ENCODE data around the gene PIP4P1. TPM values are rescaled to one million over a fixed set of nuclear protein-coding genes. Genes with fewer than 3 reads are reported as not detected.

Gene PIP4P1
- total RNA-seq = 19.9 and 21.6 TPM in 2 replicates

DNA sequence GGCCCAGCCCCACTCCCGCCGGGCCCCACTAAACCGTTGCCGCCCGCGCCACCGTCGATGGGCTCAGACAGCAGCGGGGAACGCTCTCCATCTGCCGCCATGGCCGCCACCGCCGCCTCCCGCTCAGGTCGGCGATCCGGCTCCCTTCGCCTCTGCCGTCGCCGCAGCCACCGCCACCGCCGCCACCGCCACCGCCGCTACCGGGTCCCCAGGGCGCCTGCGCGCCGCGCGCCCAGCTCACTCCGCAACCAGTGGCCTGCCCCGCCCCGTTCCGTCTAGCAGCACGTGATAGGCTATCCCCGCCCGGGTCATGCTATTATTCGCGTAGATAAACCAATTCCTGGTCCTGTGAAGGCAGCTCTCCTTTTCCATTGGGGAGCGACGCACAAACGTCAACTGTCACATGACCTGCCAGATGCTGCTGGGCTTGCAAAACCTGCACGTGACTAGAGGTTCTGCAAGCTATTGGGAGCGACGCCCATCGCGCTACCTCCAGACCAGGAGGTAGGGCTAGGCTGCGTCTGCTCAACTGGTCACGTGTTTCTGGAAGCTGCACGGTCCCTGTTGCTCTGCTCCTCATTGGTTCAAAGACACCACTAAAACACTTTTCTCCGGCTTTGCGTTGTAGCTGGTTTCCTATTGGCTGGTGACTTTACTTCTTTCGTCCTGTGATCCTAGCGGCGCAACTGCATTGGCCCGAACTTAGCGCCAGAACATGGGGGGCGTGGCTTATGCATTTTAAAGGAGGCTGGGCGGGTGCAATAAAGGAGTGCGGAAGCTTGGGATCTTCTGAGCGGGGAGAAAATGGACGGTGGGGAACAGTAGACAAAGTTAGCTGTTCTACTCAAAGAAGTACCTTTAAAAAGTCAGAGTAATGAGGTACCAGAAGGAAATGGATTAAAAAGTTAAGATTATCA, at the start of gene PIP4P1:
TSS of gene PIP4P1 (minus strand) at position 210 of the 917 bp plus-strand sequence. CDS start at position 101, 109 bp downstream.

DNA sequence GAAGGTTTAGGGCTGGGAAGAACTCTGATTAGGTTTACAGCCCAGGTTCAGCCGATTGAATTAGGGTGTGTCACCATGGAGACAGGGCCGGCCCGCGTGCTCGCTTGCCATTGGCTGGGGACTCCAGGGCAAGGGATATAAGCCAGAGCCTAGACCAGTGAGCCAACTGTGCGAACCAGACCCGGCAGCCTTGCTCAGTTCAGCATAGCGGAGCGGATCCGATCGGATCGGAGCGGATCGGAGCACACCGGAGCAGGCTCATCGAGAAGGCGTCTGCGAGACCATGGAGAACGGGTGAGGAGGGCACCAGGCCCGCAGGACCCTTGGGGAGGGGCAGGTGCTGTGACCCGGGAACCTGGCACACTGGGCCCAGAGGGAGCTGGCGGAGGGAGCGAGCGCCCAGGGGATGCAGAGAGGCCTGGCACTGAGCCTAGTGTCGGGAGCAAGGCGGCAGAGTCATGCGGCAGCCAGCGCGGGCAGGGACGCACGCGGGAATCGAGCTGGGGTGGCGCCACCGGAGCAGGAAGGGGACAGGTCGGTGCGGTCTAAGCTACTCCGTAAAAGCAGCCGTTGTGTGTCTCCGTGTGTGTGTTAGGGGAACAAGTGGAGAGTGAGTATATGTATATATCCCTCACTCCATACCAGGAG, 8.1 kb upstream of the PIP4P1 start, which contains the start of gene PNP:
TSS of gene PNP (plus strand) at position 165 of the 648 bp plus-strand sequence. CDS start at position 284, 119 bp downstream.

DNA sequence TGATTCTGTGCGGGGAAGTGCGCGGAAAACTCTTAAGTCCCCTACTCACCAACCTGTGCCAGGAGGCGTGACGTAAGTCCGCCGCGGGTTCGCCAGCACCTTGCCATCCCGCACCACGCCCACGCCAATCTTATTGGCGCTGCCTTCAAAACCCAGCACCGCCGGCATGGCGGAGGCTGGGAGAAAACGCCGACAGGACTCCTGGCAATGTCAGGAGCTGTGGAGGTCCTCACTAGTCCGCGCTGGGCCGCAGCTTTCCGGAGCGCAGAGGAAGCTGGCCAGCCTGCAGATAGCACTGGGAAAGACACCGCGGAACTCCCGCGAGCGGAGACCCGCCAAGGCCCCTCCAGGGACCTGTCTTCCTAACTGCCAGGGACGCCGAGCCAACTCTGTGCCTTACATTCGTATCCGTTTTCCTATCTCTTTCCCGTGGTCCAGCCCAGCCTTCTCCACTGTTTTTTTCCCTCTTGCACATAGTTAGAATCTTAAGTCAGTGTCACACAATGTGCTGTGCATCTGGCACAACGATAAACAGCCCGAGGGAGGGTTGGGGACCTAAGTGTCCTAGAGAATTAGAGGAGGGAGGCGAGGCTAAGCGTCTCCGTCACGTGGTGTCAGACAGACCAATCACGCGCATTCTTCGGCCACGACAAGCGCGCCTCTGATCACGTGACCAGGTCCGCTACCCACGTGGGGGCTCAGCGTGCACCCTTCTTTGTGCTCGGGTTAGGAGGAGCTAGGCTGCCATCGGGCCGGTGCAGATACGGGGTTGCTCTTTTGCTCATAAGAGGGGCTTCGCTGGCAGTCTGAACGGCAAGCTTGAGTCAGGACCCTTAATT, 6.5 kb downstream of the PIP4P1 start, which contains the start of the genes APEX1 and OSGEP:
TSS of gene APEX1 (plus strand) at position 711 of the 839 bp plus-strand sequence. CDS start 420 bp downstream, outside the sequence.
TSS of gene OSGEP (minus strand) at position 297 of the 839 bp plus-strand sequence. CDS start at position 168, 129 bp downstream.

DNA sequence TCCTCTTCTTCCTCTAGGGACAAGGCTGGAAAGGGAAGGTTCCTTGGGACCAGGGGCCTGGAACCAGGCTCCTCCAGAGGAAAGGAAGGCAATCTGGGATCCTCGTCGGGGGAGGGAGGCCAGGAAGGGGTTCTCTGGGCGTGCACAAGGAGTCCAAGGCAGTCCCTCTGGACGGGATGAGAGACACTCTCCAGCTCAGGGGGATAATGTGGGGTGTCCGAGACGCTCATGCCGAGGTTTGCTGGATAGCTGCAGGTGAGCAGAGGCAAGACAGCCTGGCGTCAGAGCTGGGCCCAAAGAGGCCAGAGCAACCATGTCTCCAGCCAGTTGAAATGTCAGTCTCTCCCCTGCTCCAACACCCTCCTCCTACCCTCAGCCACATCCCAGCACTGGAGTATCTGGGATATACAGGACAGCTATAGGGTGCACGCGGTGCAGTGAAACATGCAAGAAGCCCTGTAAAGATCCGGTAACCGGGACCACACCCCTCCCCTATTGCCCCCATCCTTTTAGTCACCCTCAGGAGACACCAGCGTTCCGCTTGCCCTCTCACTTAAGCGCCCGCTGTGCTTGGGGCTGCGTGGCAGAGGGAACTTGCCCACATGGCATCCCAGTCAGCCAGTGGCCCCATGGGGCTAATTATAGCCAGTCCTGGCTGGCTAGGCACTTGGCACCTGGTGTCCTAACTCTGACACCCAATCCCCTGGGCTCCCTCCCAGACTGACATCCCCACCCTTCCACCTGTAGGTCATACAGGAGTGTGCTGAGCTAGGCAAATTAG, 25.5 kb downstream of the PIP4P1 start, which contains the start of gene KLHL33:
TSS of gene KLHL33 (minus strand) at position 585 of the 781 bp plus-strand sequence. CDS start at position 230, 355 bp downstream.

DNA sequence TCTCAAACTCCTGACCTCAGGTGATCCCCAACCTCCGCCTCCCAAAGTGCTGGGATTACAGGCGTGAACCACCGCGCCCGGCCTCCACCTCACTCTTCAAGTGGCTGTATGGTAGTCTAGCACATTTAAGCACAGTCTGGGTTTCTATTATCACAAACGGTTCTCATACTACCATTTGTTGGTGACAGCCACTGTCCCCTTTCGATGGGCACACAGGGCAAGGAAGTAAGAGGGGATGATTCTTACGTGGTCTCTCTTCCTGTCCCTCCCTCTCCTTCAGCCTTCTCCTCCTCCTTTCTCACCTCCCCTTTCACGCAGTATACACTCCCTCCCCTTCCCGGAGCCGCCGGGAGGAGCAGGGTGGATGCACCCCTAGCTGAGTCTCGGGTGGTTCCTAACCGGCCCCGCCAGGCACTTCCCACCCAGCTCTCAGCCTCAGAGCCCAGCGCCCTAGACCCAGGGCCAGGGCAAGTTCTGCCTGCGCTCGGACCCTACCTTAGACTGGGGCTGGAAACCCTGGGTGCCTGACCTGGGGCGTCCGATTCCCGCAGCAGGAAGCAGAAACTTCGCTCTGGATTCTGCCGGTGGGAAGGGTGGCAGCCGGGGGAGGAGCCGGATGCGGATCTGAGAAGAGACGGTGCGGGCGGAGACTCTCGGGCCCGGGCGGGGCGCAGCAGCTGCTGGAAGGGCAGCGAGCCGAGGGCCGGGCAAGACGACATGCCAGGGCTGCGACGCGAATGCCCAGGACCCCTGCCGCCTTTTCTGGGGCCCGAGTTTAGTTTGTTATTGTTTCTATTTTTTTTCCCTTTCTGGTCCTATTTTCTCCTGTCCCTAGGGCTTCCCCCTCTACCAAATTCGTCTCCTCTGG, 48.1 kb downstream of the PIP4P1 start, which contains the start of gene TEP1:
TSS of gene TEP1 (minus strand) at position 626 of the 868 bp plus-strand sequence. CDS start 5,062 bp downstream, outside the sequence.

Small RNAs within 50 kb of the gene (small RNA-seq; reads per million reads assigned to genes)
- gene RNA5SP382 = 5.4 reads per million, percentile 91 among the genes with 10 or more reads in this experiment

Other genes with a start within 250 kb of the PIP4P1 start
- gene OR11H6, start 237.7 kb downstream of the PIP4P1 start, total RNA-seq = not detected in 2 replicates
- not detected in 2 replicates for gene OR11H7, start 232.5 kb downstream of the PIP4P1 start, total RNA-seq
- not detected in 2 replicates for gene OR11H4, start 222.1 kb downstream of the PIP4P1 start, total RNA-seq
- 15.7 and 17.6 TPM in 2 replicates for gene TTC5, start 155.5 kb downstream of the PIP4P1 start, total RNA-seq
- 40.1 and 40.6 TPM in 2 replicates for gene CCNB1IP1, start 128.2 kb downstream of the PIP4P1 start, total RNA-seq
- gene PARP2, start 117.8 kb downstream of the PIP4P1 start, total RNA-seq = 7.3 and 11.2 TPM in 2 replicates
- gene TEP1, start 47.9 kb downstream of the PIP4P1 start, total RNA-seq = 25.0 and 27.2 TPM in 2 replicates
- gene KLHL33, start 25.3 kb downstream of the PIP4P1 start, total RNA-seq = 0.13 and 0.22 TPM in 2 replicates
- 39.3 and 45.1 TPM in 2 replicates for gene OSGEP, start 6.6 kb downstream of the PIP4P1 start, total RNA-seq
- 58.0 and 73.2 TPM in 2 replicates for gene APEX1, start 6.2 kb downstream of the PIP4P1 start, total RNA-seq
- 30.3 and 38.5 TPM in 2 replicates for gene PNP, start 8.0 kb upstream of the PIP4P1 start, total RNA-seq
- gene RNASE10, start 44.1 kb upstream of the PIP4P1 start, total RNA-seq = not detected in 2 replicates
- gene RNASE9, start 99.6 kb upstream of the PIP4P1 start, total RNA-seq = not detected in 2 replicates
- gene RNASE11, start 126.6 kb upstream of the PIP4P1 start, total RNA-seq = not detected in 2 replicates
- gene RNASE12, start 129.9 kb upstream of the PIP4P1 start, total RNA-seq = not detected in 2 replicates
- not detected in 2 replicates for gene OR6S1, start 180.3 kb upstream of the PIP4P1 start, total RNA-seq
- 49.4 and 54.9 TPM in 2 replicates for gene RNASE4, start 223.1 kb upstream of the PIP4P1 start, total RNA-seq
- 16.1 and 16.8 TPM in 2 replicates for gene ANG, start 227.3 kb upstream of the PIP4P1 start, total RNA-seq

Data from articular chondrocyte of knee joint (primary cell).